Astrocyte (in vitro differentiated cells and primary cell): ENCODE measurements around the gene MAGI1.

Experiments used
- CTCF ChIP-seq: IDR thresholded peaks from 2 replicates; pipeline ENCODE4 v1.5.1; 2011; ENCODE audit warnings: low read depth, mild to moderate bottlenecking, inconsistent platforms, low read length, moderate library complexity; ENCODE audit not compliant: insufficient read depth
- EZH2 ChIP-seq: IDR thresholded peaks from 2 replicates; pipeline ENCODE4 v1.6.1; 2012; ENCODE audit warnings: mild to moderate bottlenecking, low read length, inconsistent platforms; ENCODE audit not compliant: insufficient read depth

- TF ChIP-seq EZH2 (no peak), CTCF (no peak)
Measured at GRCh38 chr3:65422154-65422553, 616.6 kb downstream of the MAGI1 start.
